ENCODE data around the gene CCM2.

- TF ChIP-seq CTCF (IDR thresholded peaks at IDR 0.05; ENCODE audit: insufficient read depth, low read depth, low read length) (no peak), EZH2 (IDR thresholded peaks at IDR 0.05; ENCODE audit: insufficient read depth, low read length) (no peak)
These were observed 10.9 kb upstream of the CCM2 start for GRCh38 chr7:44989132-44989531.

Data from astrocyte (in vitro differentiated cells and primary cell).